ENCODE results near the gene KCTD16.

The KCTD16 gene

GRCh38 chr5:144202072-144202471 lies 31.4 kb downstream of the KCTD16 start:
- no peaks in the 10 kb centered on the region for H3K9me3 Mint-ChIP-seq
- no peak overlapping the region for H3K27ac Mint-ChIP-seq (ENCODE audit: low read depth)
- no peaks in the 10 kb centered on the region for H3K36me3 Mint-ChIP-seq (ENCODE audit: insufficient read depth)
- DNase-seq (ENCODE audit: low spot score in 2 of 2) (no peak), ATAC-seq (replicated peaks; ENCODE audit: extremely low read depth, poor library complexity, severe bottlenecking) (no peak)
- no peak overlapping the region for H3K4me3 Mint-ChIP-seq
- H3K27me3 Mint-ChIP-seq, result peaks cover 85% of the 10 kb centered on the region
- peaks cover 5% of the 10 kb centered on the region for H3K4me1 Mint-ChIP-seq

- H3K4me3 Mint-ChIP-seq, result no peak overlapping the region
- peaks cover 91% of the 10 kb centered on the region for H3K27me3 Mint-ChIP-seq
- no peaks in the 10 kb centered on the region for H3K9me3 Mint-ChIP-seq
- H3K36me3 Mint-ChIP-seq (ENCODE audit: insufficient read depth), result no peaks in the 10 kb centered on the region
- H3K27ac Mint-ChIP-seq (ENCODE audit: low read depth), result no peak overlapping the region
- no peak for DNase-seq (ENCODE audit: low spot score in 2 of 2)
- ATAC-seq (replicated peaks; ENCODE audit: extremely low read depth, poor library complexity, severe bottlenecking), result no peak
- peaks cover 5% of the 10 kb centered on the region for H3K4me1 Mint-ChIP-seq
These were observed 32.1 kb downstream of the KCTD16 start for GRCh38 chr5:144202726-144203125.

GRCh38 chr5:144203750-144204596 lies 33.3 kb downstream of the KCTD16 start:
- no peak overlapping the region for H3K4me3 Mint-ChIP-seq
- H3K27ac Mint-ChIP-seq (ENCODE audit: low read depth), result no peak overlapping the region
- H3K27me3 Mint-ChIP-seq, result peaks cover 89% of the 10 kb centered on the region
- no peaks in the 10 kb centered on the region for H3K36me3 Mint-ChIP-seq (ENCODE audit: insufficient read depth)
- DNase-seq (ENCODE audit: low spot score in 2 of 2) (no peak), ATAC-seq (replicated peaks; ENCODE audit: extremely low read depth, poor library complexity, severe bottlenecking) (no peak)
- H3K9me3 Mint-ChIP-seq, result no peaks in the 10 kb centered on the region
- H3K4me1 Mint-ChIP-seq, result peaks cover 5% of the 10 kb centered on the region

GRCh38 chr5:144205141-144205551 lies 34.5 kb downstream of the KCTD16 start:
- no peaks in the 10 kb centered on the region for H3K36me3 Mint-ChIP-seq (ENCODE audit: insufficient read depth)
- peaks cover 5% of the 10 kb centered on the region for H3K4me1 Mint-ChIP-seq
- no peaks in the 10 kb centered on the region for H3K9me3 Mint-ChIP-seq
- ATAC-seq (replicated peaks; ENCODE audit: extremely low read depth, poor library complexity, severe bottlenecking), result no peak
- H3K4me3 Mint-ChIP-seq, result no peak overlapping the region
- no peak for DNase-seq (ENCODE audit: low spot score in 2 of 2)
- no peak overlapping the region for H3K27ac Mint-ChIP-seq (ENCODE audit: low read depth)
- H3K27me3 Mint-ChIP-seq, result peaks cover 85% of the 10 kb centered on the region

- Mint-ChIP-seq H3K36me3 (ENCODE audit: insufficient read depth) (no peaks in the 10 kb centered on the region), H3K27me3 (peaks cover 75% of the 10 kb centered on the region), H3K4me1 (peaks cover 5% of the 10 kb centered on the region), H3K4me3 (no peak overlapping the region), H3K9me3 (no peaks in the 10 kb centered on the region), H3K27ac (ENCODE audit: low read depth) (no peak overlapping the region)
- ATAC-seq (replicated peaks; ENCODE audit: extremely low read depth, poor library complexity, severe bottlenecking), result no peak
- DNase-seq (ENCODE audit: low spot score in 2 of 2), result no peak
These were observed 35.5 kb downstream of the KCTD16 start for GRCh38 chr5:144206141-144206540.

GRCh38 chr5:144207875-144208444 lies 37.3 kb downstream of the KCTD16 start:
- Mint-ChIP-seq H3K9me3 (no peaks in the 10 kb centered on the region), H3K27me3 (peaks cover 73% of the 10 kb centered on the region), H3K27ac (ENCODE audit: low read depth) (no peak overlapping the region), H3K4me3 (no peak overlapping the region), H3K4me1 (peaks cover 5% of the 10 kb centered on the region), H3K36me3 (ENCODE audit: insufficient read depth) (no peaks in the 10 kb centered on the region)
- no peak for DNase-seq (ENCODE audit: low spot score in 2 of 2)
- no peak for ATAC-seq (replicated peaks; ENCODE audit: extremely low read depth, poor library complexity, severe bottlenecking)

- Mint-ChIP-seq H3K36me3 (ENCODE audit: insufficient read depth) (no peaks in the 10 kb centered on the region), H3K27ac (ENCODE audit: low read depth) (no peak overlapping the region), H3K4me1 (peaks cover 5% of the 10 kb centered on the region), H3K9me3 (no peaks in the 10 kb centered on the region), H3K27me3 (peaks cover 77% of the 10 kb centered on the region), H3K4me3 (no peak overlapping the region)
- DNase-seq (ENCODE audit: low spot score in 2 of 2) (no peak), ATAC-seq (replicated peaks; ENCODE audit: extremely low read depth, poor library complexity, severe bottlenecking) (no peak)
These were observed 38.7 kb downstream of the KCTD16 start for GRCh38 chr5:144209361-144209760.

GRCh38 chr5:144210655-144211054 lies 40.0 kb downstream of the KCTD16 start:
- ATAC-seq (replicated peaks; ENCODE audit: extremely low read depth, poor library complexity, severe bottlenecking), result no peak
- no peak for DNase-seq (ENCODE audit: low spot score in 2 of 2)
- Mint-ChIP-seq H3K27me3 (peaks cover 77% of the 10 kb centered on the region), H3K9me3 (no peaks in the 10 kb centered on the region), H3K27ac (ENCODE audit: low read depth) (no peak overlapping the region), H3K4me3 (no peak overlapping the region), H3K36me3 (ENCODE audit: insufficient read depth) (no peaks in the 10 kb centered on the region), H3K4me1 (peaks cover under 1% of the 10 kb centered on the region)

- H3K27ac Mint-ChIP-seq (ENCODE audit: low read depth), result no peak overlapping the region
- no peaks in the 10 kb centered on the region for H3K4me1 Mint-ChIP-seq
- H3K36me3 Mint-ChIP-seq (ENCODE audit: insufficient read depth), result no peaks in the 10 kb centered on the region
- no peak for DNase-seq (ENCODE audit: low spot score in 2 of 2)
- no peak for ATAC-seq (replicated peaks; ENCODE audit: extremely low read depth, poor library complexity, severe bottlenecking)
- no peak overlapping the region for H3K4me3 Mint-ChIP-seq
- H3K27me3 Mint-ChIP-seq, result peaks cover 47% of the 10 kb centered on the region
- no peaks in the 10 kb centered on the region for H3K9me3 Mint-ChIP-seq
These were observed 49.2 kb downstream of the KCTD16 start for GRCh38 chr5:144219869-144220268.

GRCh38 chr5:144227363-144227999 lies 56.8 kb downstream of the KCTD16 start:
- Mint-ChIP-seq H3K9me3 (no peaks in the 10 kb centered on the region), H3K4me1 (no peaks in the 10 kb centered on the region), H3K4me3 (no peak overlapping the region), H3K27me3 (no peaks in the 10 kb centered on the region), H3K36me3 (ENCODE audit: insufficient read depth) (no peaks in the 10 kb centered on the region), H3K27ac (ENCODE audit: low read depth) (no peak overlapping the region)
- DNase-seq (ENCODE audit: low spot score in 2 of 2) (no peak), ATAC-seq (replicated peaks; ENCODE audit: extremely low read depth, poor library complexity, severe bottlenecking) (no peak)

GRCh38 chr5:144230806-144231205 lies 60.1 kb downstream of the KCTD16 start:
- peaks cover 11% of the 10 kb centered on the region for H3K27me3 Mint-ChIP-seq
- no peaks in the 10 kb centered on the region for H3K9me3 Mint-ChIP-seq
- ATAC-seq (replicated peaks; ENCODE audit: extremely low read depth, poor library complexity, severe bottlenecking) (no peak), DNase-seq (ENCODE audit: low spot score in 2 of 2) (no peak)
- no peaks in the 10 kb centered on the region for H3K36me3 Mint-ChIP-seq (ENCODE audit: insufficient read depth)
- no peak overlapping the region for H3K27ac Mint-ChIP-seq (ENCODE audit: low read depth)
- H3K4me1 Mint-ChIP-seq, result no peaks in the 10 kb centered on the region
- no peak overlapping the region for H3K4me3 Mint-ChIP-seq

GRCh38 chr5:144232285-144232684 lies 61.6 kb downstream of the KCTD16 start:
- ATAC-seq (replicated peaks; ENCODE audit: extremely low read depth, poor library complexity, severe bottlenecking), result no peak
- no peak overlapping the region for H3K27ac Mint-ChIP-seq (ENCODE audit: low read depth)
- no peak for DNase-seq (ENCODE audit: low spot score in 2 of 2)
- H3K9me3 Mint-ChIP-seq, result no peaks in the 10 kb centered on the region
- no peaks in the 10 kb centered on the region for H3K36me3 Mint-ChIP-seq (ENCODE audit: insufficient read depth)
- peaks cover 26% of the 10 kb centered on the region for H3K27me3 Mint-ChIP-seq
- no peak overlapping the region for H3K4me3 Mint-ChIP-seq
- no peaks in the 10 kb centered on the region for H3K4me1 Mint-ChIP-seq

- no peaks in the 10 kb centered on the region for H3K9me3 Mint-ChIP-seq
- H3K4me3 Mint-ChIP-seq, result no peak overlapping the region
- DNase-seq (ENCODE audit: low spot score in 2 of 2), result no peak
- H3K36me3 Mint-ChIP-seq (ENCODE audit: insufficient read depth), result no peaks in the 10 kb centered on the region
- ATAC-seq (replicated peaks; ENCODE audit: extremely low read depth, poor library complexity, severe bottlenecking), result no peak
- H3K27me3 Mint-ChIP-seq, result peaks cover 53% of the 10 kb centered on the region
- H3K27ac Mint-ChIP-seq (ENCODE audit: low read depth), result no peak overlapping the region
- H3K4me1 Mint-ChIP-seq, result no peaks in the 10 kb centered on the region
These were observed 65.8 kb downstream of the KCTD16 start for GRCh38 chr5:144236499-144236898.
